Activated T-helper 2 cell treated with anti-CD3 and anti-CD28 coated beads, Interferon-gamma antibody, Interleukin-2, Interleukin-4, amounts not matched to agents 10 μg/mL and 5 μg/mL and 100 μg/mL, durations not matched to agents 14 hours and 24 hours and 36 hours (primary cell): ENCODE results near the gene TBRG4. TPM values are rescaled to one million over a fixed set of nuclear protein-coding genes. Genes with fewer than 3 reads are reported as not detected.
"Not testable (repeated sequence)": the region's sequence is repeated elsewhere in the genome, so short reads cannot be mapped to it uniquely, and the experiment has no call there.

Experiments used
- DNase-seq: peaks from one replicate; pipeline ENCODE4 v3.0.0; 2021; ENCODE audit warnings: low spot score
- H3K27ac Mint-ChIP-seq: one replicate; pipeline ENCODE4 v1.8.0; 2021; ENCODE audit warnings: mixed read lengths
- H3K27me3 Mint-ChIP-seq: one replicate; pipeline ENCODE4 v1.8.0; 2021; ENCODE audit warnings: low read depth, mixed read lengths
- H3K36me3 Mint-ChIP-seq: one replicate; pipeline ENCODE4 v1.8.0; 2021; ENCODE audit warnings: low read depth, mixed read lengths
- H3K4me1 Mint-ChIP-seq: one replicate; pipeline ENCODE4 v1.8.0; 2021; ENCODE audit warnings: low read depth, mixed read lengths
- H3K4me3 Mint-ChIP-seq: one replicate; pipeline ENCODE4 v1.8.0; 2021; ENCODE audit warnings: low read depth, mild to moderate bottlenecking, moderate library complexity, mixed read lengths
- H3K9me3 Mint-ChIP-seq: one replicate; pipeline ENCODE4 v1.8.0; 2021; ENCODE audit warnings: mixed read lengths
- intact Hi-C: fragments of 100-400 bp; cut with micrococcal nuclease; formaldehyde crosslinking; loops from one replicate; pipeline ENCODE4 v1.15.1; 2023
- total RNA-seq: library from RNA; stranded (reverse); gene quantifications from 2 replicates; pipeline ENCODE4 v1.2.3, GENCODE V29; 2022

The TBRG4 gene
- 167 and 180 TPM in 2 replicates for total RNA-seq

DNA sequence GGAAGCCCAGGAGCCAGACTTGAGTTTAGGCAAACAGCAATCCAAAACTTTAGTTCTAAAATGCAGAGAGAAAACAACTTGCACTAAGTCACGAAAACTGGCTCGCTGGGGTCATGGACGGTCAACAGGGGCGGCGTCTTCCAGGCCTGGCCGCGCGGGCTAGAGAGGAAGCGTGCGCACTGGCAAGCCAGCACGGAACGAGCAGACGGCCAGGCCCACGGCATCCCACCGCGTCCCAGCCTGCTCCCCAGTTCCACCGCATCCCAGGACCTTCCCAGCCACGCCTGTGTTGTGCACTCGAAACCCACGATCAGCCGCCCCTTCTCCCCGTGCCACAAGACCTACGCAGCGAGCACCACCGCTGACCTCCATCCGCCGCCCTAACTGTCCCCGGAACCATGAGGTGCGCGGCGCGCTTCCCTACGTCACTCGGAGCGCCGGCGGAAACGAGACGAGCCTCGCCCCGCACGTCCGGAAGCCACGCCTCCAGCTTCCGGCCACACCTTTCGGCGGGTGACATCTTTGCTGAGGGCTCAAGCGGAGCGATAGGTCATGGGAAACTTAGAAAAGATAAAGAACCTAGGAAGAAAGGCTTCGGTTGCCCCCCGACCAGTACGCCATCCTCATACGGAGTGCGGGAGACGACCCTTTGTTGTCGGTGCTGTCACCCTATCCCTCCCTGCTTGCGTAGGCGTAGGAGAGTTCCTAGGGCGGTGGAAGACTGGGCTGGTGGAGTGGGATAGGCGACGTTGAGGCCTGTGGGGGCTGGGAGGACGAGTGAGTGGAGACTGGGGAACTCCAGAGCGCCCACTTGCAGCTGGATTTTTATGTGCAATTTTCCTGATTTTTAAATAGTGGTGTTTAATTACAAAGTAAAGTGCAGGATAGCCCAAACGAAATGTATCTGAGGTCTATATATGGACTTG lies at the start of gene TBRG4:
TBRG4 (minus strand) TSS at position 400 of the 926 bp plus-strand sequence. CDS start 2,460 bp downstream, outside the sequence.
- H3K27me3 Mint-ChIP-seq = peaks cover 20% of the 10 kb centered on the region
- peaks cover 43% of the 10 kb centered on the region for H3K36me3 Mint-ChIP-seq
- peak within 1 kb of the TSS; percentile 98 for H3K4me3 Mint-ChIP-seq
- H3K9me3 Mint-ChIP-seq = no peaks in the 10 kb centered on the region
- H3K27ac Mint-ChIP-seq = peak within 1 kb of the TSS; percentile 96
- intact Hi-C loops = loop anchor here (1.0 to 5.0 kb wide), 6 partner anchors 83 to 529 kb away; partner anchors contain the start of genes CCM2, PURB and TMED4
- DNase-seq = peak; percentile 93
- H3K4me1 Mint-ChIP-seq = peaks cover 34% of the 10 kb centered on the region

DNA sequence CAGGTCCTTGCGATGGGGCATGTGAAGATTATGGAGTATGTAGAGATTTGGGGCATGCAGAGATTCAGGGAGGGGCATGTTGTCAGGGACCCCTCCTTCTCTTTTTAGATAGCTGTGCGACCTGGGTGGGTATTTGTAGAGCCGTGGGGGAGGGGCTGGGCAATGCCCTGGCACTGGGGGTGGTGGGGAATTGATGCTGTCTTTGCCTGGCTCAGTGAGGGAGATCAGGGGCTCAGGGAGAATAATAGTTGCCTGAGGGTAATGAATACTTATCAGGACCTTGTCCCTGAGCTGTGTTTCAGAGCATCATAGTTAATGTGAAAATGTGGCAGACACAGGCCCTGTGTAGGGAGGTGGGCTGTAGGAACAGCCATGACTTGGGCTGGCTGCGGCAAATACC lies 49.6 kb upstream of the TBRG4 start:
- peaks cover 3% of the 10 kb centered on the region for H3K4me1 Mint-ChIP-seq
- DNase-seq = no peak
- peaks cover 7% of the 10 kb centered on the region for H3K9me3 Mint-ChIP-seq
- no peaks in the 10 kb centered on the region for H3K36me3 Mint-ChIP-seq
- no peak overlapping the region for H3K27ac Mint-ChIP-seq
- peaks cover 33% of the 10 kb centered on the region for H3K27me3 Mint-ChIP-seq
- H3K4me3 Mint-ChIP-seq = no peak overlapping the region
- intact Hi-C loops = loop anchor here (5.0 kb wide), 1 partner anchor 36 kb away; no protein-coding TSS in a partner anchor

DNA sequence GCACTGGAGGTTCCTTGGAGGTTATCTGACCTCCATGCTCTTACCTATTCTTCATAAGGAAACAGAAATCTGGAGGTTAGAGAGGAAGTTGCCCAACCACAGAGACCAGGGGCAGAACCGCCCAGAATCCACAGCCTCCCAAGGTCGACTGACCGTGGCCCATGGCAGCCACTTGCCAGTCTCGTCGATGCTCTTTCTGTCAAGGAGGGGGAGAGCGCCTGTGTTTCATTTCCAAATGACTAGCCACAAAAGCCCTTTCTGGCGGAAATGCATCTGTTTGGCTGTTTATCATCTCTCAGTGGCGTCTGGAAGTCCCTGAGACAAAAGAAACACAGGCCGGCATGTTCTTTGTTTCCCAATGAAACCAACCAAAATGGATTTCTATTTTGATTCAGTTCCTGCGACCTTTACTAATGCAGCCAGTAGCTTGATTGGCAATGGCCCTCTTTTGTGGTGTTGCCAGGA lies 49.0 kb upstream of the TBRG4 start:
- Mint-ChIP-seq H3K4me3 (no peak overlapping the region), H3K9me3 (peaks cover 7% of the 10 kb centered on the region), H3K27me3 (peaks cover 33% of the 10 kb centered on the region), H3K27ac (no peak overlapping the region), H3K4me1 (peaks cover 3% of the 10 kb centered on the region), H3K36me3 (no peaks in the 10 kb centered on the region)
- no peak for DNase-seq
- intact Hi-C loops = loop anchor here (5.0 kb wide), 1 partner anchor 37 kb away; no protein-coding TSS in a partner anchor

DNA sequence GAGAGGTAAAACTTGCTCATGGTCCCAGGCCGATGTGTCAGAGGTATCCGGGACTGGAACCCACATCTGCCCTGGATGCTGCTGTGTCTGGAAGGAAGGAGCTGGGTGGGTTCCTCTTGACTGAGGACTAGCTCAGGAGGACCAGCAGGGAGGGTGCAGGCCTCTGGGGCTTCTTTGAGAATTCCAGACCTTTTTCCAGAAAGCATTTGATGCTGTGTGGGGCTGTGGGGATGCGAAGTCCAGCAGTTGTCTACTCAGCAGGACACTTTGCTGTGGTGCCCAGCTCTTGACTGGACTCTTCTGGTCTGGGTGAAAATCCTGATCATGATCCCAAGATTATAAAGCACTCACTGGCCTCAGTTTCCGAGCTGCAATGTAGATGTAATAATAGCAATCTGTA lies 47.8 kb upstream of the TBRG4 start:
- Mint-ChIP-seq H3K27me3 (peaks cover 32% of the 10 kb centered on the region), H3K4me3 (no peak overlapping the region), H3K27ac (no peak overlapping the region), H3K9me3 (no peaks in the 10 kb centered on the region), H3K36me3 (no peaks in the 10 kb centered on the region), H3K4me1 (peaks cover 3% of the 10 kb centered on the region)
- intact Hi-C loops = no loop called here
- DNase-seq = no peak

DNA sequence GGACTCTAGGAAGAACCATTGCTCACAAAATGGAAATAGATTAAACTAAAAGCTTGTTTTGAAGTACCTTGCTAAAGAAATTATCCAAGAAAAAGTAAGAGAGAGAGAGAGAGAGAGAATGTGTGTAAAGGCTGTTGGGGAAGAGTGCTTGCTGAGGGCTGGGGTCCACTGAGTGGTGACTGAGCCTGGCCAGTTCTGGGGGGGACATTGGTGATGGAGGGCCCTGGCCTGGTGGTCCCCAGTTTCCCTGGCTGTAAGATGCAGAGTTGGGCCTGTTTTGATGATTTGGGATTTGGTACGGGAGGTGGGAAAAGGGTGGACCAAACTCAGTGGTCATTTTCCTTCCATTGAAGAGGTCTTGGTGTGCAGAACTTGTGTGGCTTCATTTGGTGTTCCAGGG lies 47.0 kb upstream of the TBRG4 start:
- Mint-ChIP-seq H3K36me3 (no peaks in the 10 kb centered on the region), H3K4me3 (no peak overlapping the region), H3K27me3 (peaks cover 32% of the 10 kb centered on the region), H3K27ac (no peak overlapping the region), H3K4me1 (peaks cover 3% of the 10 kb centered on the region), H3K9me3 (no peaks in the 10 kb centered on the region)
- DNase-seq = no peak
- intact Hi-C loops = no loop called here

DNA sequence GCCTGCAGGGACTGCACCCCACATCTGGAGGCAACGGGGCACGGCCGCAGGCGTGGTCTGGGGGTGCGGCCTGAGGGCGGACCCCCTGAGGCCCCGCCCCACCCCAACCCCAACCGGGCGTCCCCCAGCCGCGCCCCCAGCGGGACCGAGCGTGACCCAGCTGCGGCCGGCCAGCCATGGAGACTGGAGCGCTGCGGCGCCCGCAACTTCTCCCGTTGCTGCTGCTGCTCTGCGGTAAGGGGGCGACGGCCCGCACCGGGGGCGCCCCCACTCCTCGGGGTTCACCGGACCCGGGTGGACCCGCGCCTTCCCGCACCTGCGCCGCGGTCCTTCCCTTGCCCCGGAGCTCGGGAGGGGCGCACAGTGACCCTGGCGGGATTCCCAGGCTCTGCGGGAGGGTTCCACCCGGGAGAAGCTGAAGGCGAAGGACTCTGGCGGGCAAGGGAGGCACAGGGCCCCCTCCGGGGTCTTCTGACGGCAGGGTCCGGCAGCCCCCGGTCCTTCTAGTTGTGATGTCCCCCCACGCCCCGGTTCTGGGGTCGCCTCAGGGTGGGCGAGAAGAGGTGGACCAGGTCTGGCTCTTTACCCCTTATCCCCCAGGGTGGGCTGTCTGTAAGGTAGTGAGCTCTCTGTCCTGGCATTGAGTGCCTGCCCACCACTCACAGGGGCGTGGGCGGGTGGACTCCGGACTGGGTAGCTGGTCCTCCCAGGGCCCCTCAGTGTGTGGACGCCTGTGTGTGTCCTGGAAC lies 46.3 kb upstream of the TBRG4 start, which contains the start of gene RAMP3:
RAMP3 (plus strand) TSS at position 139 of the 749 bp plus-strand sequence; CDS start at position 177, 38 bp downstream.
- Mint-ChIP-seq H3K36me3 (no peaks in the 10 kb centered on the region), H3K9me3 (no peaks in the 10 kb centered on the region), H3K4me1 (peaks cover 3% of the 10 kb centered on the region), H3K27ac (no peak within 1 kb of the TSS), H3K4me3 (no peak within 1 kb of the TSS), H3K27me3 (peaks cover 32% of the 10 kb centered on the region)
- intact Hi-C loops = no loop called here
- no peak for DNase-seq

DNA sequence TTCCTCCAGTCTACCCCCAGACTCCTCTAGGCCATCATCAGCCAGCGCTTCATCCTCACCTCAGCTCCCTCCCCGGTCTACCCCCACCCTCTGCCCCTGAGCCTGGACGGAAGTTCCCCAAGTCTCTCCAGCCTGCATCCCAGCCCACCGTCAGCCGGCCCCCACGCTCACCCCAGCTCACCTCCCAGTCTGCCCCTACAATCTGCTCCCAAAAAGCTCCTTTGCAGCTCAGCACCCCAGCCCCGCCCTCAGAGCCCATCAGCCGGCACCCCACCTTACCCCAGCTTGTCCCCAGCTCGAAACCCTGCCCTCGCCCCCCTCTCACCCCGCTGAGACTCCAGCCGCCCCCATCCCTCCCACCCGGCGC lies 45.8 kb upstream of the TBRG4 start:
- Mint-ChIP-seq H3K4me1 (peaks cover 3% of the 10 kb centered on the region), H3K27ac (no peak overlapping the region), H3K36me3 (no peaks in the 10 kb centered on the region), H3K27me3 (peaks cover 32% of the 10 kb centered on the region), H3K4me3 (no peak overlapping the region), H3K9me3 (no peaks in the 10 kb centered on the region)
- intact Hi-C loops = no loop called here
- no peak for DNase-seq

DNA sequence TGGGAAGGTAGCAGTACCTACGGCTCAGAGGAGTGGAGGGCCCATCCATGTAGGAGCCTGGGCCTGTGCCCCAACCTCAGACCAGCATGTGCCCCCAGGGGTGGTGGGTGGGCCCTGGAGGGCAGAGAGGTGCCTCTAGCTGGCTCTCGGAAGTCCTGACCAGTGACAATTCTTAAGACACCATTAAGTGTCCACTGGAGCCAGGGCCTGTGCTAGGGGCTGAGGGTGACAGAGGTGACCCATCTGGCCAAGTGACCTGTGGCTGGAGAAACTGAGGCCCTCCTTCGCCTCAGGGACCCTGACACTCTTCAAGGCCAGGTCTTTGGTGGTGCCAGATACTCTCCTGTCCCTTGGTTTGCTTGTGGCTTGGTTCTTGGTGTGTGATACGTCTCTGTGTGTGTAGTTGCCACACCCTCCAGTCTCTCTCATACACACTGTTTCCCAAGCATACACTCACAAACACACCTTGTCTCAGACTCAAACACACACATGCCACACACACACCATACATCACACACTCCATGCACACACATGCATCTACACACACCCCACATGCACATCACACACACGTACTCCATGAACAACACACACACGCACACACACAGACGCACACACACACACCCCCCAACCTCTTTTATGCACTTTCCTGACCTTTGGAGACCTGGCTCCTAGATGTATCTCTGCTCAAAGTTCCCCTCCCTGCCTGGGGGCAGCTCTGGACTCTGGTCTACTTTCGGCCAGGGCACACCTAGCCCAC lies 45.2 kb upstream of the TBRG4 start:
- Mint-ChIP-seq H3K36me3 (no peaks in the 10 kb centered on the region), H3K4me3 (no peak overlapping the region), H3K27me3 (peaks cover 32% of the 10 kb centered on the region), H3K9me3 (no peaks in the 10 kb centered on the region), H3K4me1 (peaks cover 3% of the 10 kb centered on the region), H3K27ac (no peak overlapping the region)
- no peak for DNase-seq
- intact Hi-C loops = no loop called here

DNA sequence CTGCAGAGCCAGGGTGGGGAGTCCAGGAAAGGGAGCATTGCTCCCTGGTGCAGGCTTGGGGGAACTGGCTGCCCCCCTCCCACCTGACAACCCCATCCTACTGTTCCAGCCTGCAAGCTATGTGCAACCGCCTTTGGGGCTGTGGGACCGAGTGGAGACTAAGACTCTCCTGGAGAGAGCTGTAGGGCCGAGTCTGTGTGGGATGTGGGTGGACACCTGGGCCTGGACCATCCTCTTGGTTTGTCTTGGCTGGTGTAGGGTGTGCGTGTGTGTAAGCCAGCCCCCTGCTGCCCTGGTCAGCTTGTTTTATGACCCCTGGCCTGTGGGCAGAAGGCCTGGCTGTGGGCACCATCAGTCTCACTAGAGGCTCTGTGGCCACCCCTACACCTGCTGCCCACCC lies 44.4 kb upstream of the TBRG4 start:
- peaks cover 35% of the 10 kb centered on the region for H3K27me3 Mint-ChIP-seq
- intact Hi-C loops = loop anchor here (2.0 kb wide), 1 partner anchor 699 kb away; no protein-coding TSS in a partner anchor
- H3K27ac Mint-ChIP-seq = no peak overlapping the region
- no peak for DNase-seq
- peaks cover 3% of the 10 kb centered on the region for H3K4me1 Mint-ChIP-seq
- H3K4me3 Mint-ChIP-seq = no peak overlapping the region
- H3K36me3 Mint-ChIP-seq = no peaks in the 10 kb centered on the region
- H3K9me3 Mint-ChIP-seq = no peaks in the 10 kb centered on the region

DNA sequence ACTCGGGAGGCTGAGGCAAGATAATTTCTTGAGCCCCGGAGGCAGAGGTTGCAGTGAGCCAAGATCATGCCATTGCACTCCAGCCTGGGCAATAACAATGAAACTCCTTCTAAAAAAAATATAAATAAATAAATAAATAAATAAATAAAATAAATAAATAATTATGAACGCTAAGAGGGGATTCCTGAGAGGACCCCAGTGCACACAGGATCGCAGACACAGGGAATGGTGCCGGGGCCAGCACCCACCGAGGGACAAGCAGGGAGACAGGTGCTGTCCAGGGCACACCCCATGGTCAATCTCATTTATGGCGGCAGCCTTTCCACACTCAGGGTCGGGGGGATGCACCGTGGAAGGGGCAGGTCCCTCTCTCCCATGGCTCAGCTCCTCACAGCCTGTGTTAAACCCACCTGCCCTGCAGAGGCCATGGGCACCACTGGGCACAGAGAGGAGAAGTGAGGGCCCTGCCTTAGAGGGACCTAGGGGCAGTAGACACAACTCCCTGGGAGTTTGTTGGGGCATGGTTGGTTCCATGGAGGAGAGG lies 43.9 kb upstream of the TBRG4 start:
- H3K36me3 Mint-ChIP-seq = no peaks in the 10 kb centered on the region
- H3K9me3 Mint-ChIP-seq = no peaks in the 10 kb centered on the region
- H3K27me3 Mint-ChIP-seq = peaks cover 39% of the 10 kb centered on the region
- intact Hi-C loops = loop anchor here (2.0 kb wide), 1 partner anchor 699 kb away; no protein-coding TSS in a partner anchor
- H3K4me1 Mint-ChIP-seq = peaks cover 2% of the 10 kb centered on the region
- H3K27ac Mint-ChIP-seq = no peak overlapping the region
- DNase-seq = no peak
- H3K4me3 Mint-ChIP-seq = no peak overlapping the region

DNA sequence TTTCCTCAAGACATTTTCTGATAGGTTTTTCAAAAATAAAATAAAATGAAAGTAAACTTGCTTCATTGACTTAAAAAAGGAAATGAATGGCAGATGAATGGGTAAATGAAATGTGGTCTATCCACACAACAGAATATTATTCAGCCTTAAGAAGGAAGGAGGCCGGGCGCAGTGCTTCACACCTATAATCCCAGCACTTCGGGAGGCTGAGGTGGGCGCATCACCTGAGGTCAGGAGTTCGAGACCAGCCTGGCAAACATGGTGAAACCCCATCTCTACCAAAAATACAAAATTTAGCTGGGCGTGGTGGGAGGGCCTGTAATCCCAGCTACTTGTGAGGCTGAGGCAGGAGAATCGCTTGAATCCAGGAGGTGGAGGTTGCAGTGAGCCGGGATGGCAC lies 42.4 kb upstream of the TBRG4 start:
- not testable (repeated sequence) for H3K4me1 Mint-ChIP-seq, DNase-seq, H3K27ac Mint-ChIP-seq, H3K4me3 Mint-ChIP-seq, H3K36me3 Mint-ChIP-seq, H3K9me3 Mint-ChIP-seq
- peaks cover 31% of the 10 kb centered on the region for H3K27me3 Mint-ChIP-seq
- intact Hi-C loops = loop anchor here (1.0 to 2.0 kb wide), 2 partner anchors 106 to 701 kb away; no protein-coding TSS in a partner anchor

DNA sequence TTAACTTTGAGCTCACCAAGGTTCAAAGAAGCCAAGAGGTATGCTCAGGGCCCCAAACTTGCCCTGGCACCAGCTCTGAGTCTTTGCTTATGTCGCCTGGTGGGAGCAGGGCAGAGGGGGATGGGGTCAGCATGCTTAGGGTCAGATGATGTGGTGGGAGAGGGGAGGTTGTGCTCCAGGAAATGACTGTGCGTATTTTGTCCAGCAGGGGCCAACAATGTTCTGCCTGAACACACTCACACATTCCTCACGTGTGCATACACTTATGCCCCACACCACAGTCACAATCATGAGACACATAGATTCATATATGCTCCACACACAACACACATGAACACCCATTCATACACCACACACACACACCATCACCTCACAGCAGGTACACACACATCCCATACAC lies 41.7 kb upstream of the TBRG4 start:
- H3K4me1 Mint-ChIP-seq = no peaks in the 10 kb centered on the region
- DNase-seq = no peak

More for the DNA sequence above, 41.7 kb upstream of the TBRG4 start:
- Mint-ChIP-seq H3K9me3 (no peaks in the 10 kb centered on the region), H3K4me3 (no peak overlapping the region), H3K27me3 (peaks cover 27% of the 10 kb centered on the region), H3K27ac (no peak overlapping the region), H3K36me3 (no peaks in the 10 kb centered on the region)
- intact Hi-C loops = no loop called here
